GM18519 (cell line): ENCODE results near the gene NFE2L1.

Source experiments
- ATAC-seq: cut with Tn5 transposase; IDR thresholded peaks from one replicate; pipeline ENCODE4 v1.9.1; 2021; ENCODE audit warnings: mild to moderate bottlenecking, moderate library complexity; ENCODE audit not compliant: unreplicated experiment, low FRiP score

Gene NFE2L1

DNA sequence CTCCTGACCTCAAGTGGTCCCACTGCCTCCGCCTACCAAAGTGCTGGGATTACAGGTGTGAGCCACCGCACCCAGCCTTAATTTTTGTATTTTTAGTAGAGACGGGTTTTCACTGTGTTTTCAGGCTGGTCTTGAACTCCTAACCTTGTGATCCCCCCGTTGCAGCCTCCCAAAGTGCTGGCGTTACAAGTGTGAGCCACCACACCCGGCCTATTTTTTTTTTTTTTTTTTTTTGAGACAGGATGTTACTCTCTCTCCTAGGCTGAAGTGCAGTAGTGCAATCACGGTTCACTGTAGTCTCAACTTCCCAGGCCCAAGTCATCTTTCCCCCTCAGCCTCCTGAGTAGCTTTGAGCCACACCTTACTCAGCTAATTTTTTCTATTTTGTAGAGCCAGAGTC, 56.3 kb downstream of the NFE2L1 start:
- ATAC-seq: no peak

DNA sequence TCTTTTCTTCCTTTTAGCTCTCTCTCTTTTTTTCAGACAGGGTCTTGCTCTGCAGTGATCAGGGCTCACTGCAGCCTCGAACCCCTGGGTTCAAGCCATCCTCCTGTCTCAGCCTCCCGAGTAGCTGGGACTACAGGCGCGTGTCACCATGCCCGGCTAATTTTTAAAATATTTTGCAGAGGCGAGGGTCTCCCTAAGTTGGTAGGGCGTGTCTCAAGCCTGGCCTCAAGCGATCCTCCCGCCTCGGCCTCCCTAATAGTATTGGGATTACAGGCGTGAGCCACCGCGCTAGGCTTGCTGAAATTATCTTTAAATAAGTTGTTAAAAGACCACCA, 58.6 kb downstream of the NFE2L1 start:
- no peak for ATAC-seq

DNA sequence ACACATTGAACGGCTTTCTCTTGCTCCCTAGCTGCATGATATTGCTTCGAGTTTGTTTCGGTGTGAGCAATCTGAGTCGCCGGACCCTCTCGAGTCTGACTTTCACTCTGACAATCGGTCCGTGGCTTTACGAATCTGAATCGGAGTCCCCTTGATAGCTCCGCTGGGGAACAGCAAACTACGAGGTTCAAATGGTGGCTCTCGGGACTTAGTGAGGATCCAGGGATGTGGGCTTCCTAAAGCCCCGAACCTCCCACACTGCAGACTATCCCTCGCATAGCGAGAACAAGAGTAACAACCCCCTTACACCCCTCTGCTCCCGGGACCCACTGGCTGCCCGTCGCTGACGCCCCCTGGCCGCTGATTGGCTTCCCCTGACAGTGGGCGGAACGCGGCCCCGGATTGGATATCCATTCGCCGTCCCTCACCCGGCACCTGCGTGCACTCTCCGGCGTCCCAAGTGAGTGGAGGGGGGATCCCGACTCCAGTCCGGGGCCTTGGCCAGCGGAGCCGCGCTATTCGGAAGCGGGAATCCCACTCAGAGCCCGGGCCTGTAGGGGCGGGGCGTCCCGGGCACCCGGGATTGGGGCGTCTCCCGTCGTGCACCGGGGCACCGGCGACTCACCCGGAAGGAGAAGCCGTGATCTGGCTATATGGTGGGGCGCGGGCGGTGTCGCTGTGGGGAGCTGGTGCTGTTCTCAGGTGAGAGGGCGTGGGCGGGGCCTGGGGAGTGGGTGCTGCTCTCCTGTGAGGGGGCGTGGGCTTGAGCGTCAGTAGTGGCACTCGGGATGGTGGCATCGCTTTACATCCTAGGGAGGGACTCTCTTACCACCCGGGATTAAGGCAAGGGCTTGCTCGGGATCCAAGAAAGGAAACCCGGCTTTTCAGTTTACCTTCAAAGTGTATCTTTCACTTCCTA, 59.2 kb downstream of the NFE2L1 start, which contains the start of gene SNX11:
Gene SNX11, plus strand, starts transcription at position 630 of the 919 bp plus-strand sequence. CDS start 4,278 bp downstream, outside the sequence.
- ATAC-seq: peak; percentile 59

DNA sequence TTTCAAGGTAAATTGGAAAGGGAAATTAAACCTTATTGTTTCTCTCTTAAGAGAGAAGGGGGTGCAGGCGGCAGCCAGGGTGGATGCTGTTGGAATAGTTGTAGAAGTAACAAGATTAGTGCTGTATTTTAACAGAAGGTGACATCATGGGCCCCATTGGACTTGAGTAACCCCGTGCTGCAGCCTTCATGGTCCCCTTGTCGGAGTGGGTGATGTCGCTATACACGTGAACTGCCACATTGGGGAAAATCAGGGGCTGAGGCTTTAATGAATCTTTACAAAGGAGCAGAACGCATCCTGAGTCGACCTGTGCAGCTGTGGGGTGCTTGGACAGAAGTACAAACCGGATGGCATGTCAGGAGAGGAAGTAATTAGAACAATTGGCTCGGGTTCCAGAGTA, 62.6 kb downstream of the NFE2L1 start:
- no peak for ATAC-seq
